Esophagus squamous epithelium (tissue), 5 donors: ENCODE results near the gene WDR37. TPM values are rescaled to one million over a fixed set of nuclear protein-coding genes. Genes with fewer than 3 reads are reported as not detected.

Experiments used
- DNase-seq: peaks from one replicate; lab custom pipeline; 2025; lab: John Stamatoyannopoulos, UW
- H3K27ac ChIP-seq, 4 donors: fragments of 200-600 bp; sonication (generic); one replicate each; pipeline ENCODE4 v1.5.1; 2016 to 2019; ENCODE audit warnings: mild to moderate bottlenecking in 1 of 4
- H3K27me3 ChIP-seq, 4 donors: fragments of 200-600 bp; sonication (generic); 1 replicate in 3 of 4; 2 replicates in 1 of 4; pipeline versions ENCODE4 v1.5.1 to v1.6.0; 2017 to 2021; ENCODE audit warnings: antibody characterized with exemption in 1 of 4
- H3K36me3 ChIP-seq, 3 donors: fragments of 200-600 bp; sonication (generic); one replicate each; pipeline ENCODE4 v1.5.1; 2016 to 2019
- H3K4me1 ChIP-seq, 3 donors: fragments of 200-600 bp; sonication (generic); one replicate each; pipeline ENCODE4 v1.5.1; 2017 to 2019
- H3K4me3 ChIP-seq, 4 donors: fragments of 200-600 bp; sonication (generic); 1 replicate in 3 of 4; 2 replicates in 1 of 4; pipeline ENCODE4 v1.5.1; 2016 to 2019; ENCODE audit warnings: mild to moderate bottlenecking in 2 of 4, moderate library complexity in 1 of 4
- H3K9me3 ChIP-seq, 3 donors: fragments of 200-600 bp; sonication (generic); one replicate each; pipeline ENCODE4 v1.5.1; 2016 to 2019
- CTCF ChIP-seq, 6 experiments: fragments of 450-650 bp in 4 of 6; fragments of 200-600 bp in 2 of 6; sonication (generic) in 2 of 6; IDR thresholded peaks; one replicate each; pipeline ENCODE4 v1.5.1; 2016 to 2019; ENCODE audit warnings: antibody characterized with exemption in 6 of 6, mild to moderate bottlenecking in 4 of 6, moderate library complexity in 4 of 6
- POLR2A ChIP-seq, 4 donors: fragments of 450-650 bp; IDR thresholded peaks; one replicate each; pipeline ENCODE4 v1.6.1; 2017; ENCODE audit warnings: antibody characterized with exemption in 4 of 4, mild to moderate bottlenecking in 4 of 4, moderate library complexity in 3 of 4
- WGBS, 2 donors: methylation state at CpG; one replicate each; pipeline ENCODE4 v1.1.5; 2018; 5-methylcytosine and 5-hydroxymethylcytosine counted together
- intact Hi-C: fragments of 100-400 bp; cut with DNase I; formaldehyde crosslinking; loops from one replicate; pipeline ENCODE4 v1.15.0; 2022
- total RNA-seq, 4 donors: library from RNA; depleted of rRNA; stranded (reverse); fragments of >200 nt; gene quantifications; one replicate each; pipeline ENCODE4 v1.1.0, GENCODE V29; 2016
- donor health status: DM: yes; HTN: yes; CAD: no.

Gene WDR37
- total RNA-seq, 4 donors from 2014 or later, result 7.5 to 17.2 (median 11.3) TPM

- intact Hi-C loops, result no loop called here
- Histone ChIP-seq H3K9me3 (no peaks in the 10 kb centered on the region), H3K36me3 (peaks cover 29 to 100% (median 54%) of the 10 kb centered on the region in 3 donors), H3K4me3 (no peak overlapping the region), H3K27me3 (no peaks in the 10 kb centered on the region), H3K27ac (no peak overlapping the region), H3K4me1 (no peaks in the 10 kb centered on the region)
- TF ChIP-seq CTCF (IDR thresholded peaks at IDR 0.05), result no peak
- no peak for TF ChIP-seq POLR2A (IDR thresholded peaks at IDR 0.05)
- 94 to 97% methylated on average over 6 to 12 of the region's 13 CpGs for WGBS, 2 donors
- no peak for DNase-seq
Observed at GRCh38 chr10:1126461-1126860, 70.3 kb downstream of the WDR37 start.

GRCh38 chr10:1127629-1128028 lies 71.4 kb downstream of the WDR37 start:
- 84 to 91% methylated on average over 13 to 15 of the region's 15 CpGs for WGBS, 2 donors
- Histone ChIP-seq H3K36me3 (peaks cover 31 to 98% (median 45%) of the 10 kb centered on the region in 3 donors), H3K4me1 (no peaks in the 10 kb centered on the region), H3K27ac (no peak overlapping the region), H3K4me3 (no peak overlapping the region), H3K9me3 (no peaks in the 10 kb centered on the region), H3K27me3 (no peaks in the 10 kb centered on the region)
- intact Hi-C loops, result no loop called here
- TF ChIP-seq CTCF (IDR thresholded peaks at IDR 0.05) (no peak), POLR2A (IDR thresholded peaks at IDR 0.05) (no peak)
- DNase-seq, result no peak

- no peak for DNase-seq
- intact Hi-C loops, result no loop called here
- WGBS, 2 donors, result 68 to 73% methylated on average over 2 of the region's 2 CpGs
- H3K9me3 ChIP-seq, result no peaks in the 10 kb centered on the region
- H3K36me3 ChIP-seq, result peaks cover 31 to 96% (median 45%) of the 10 kb centered on the region in 3 donors
- H3K27ac ChIP-seq, result no peak overlapping the region
- H3K27me3 ChIP-seq, result no peaks in the 10 kb centered on the region
- TF ChIP-seq CTCF (IDR thresholded peaks at IDR 0.05) (no peak), POLR2A (IDR thresholded peaks at IDR 0.05) (no peak)
- no peak overlapping the region for H3K4me3 ChIP-seq
- no peaks in the 10 kb centered on the region for H3K4me1 ChIP-seq
Observed at GRCh38 chr10:1128115-1128514, 71.9 kb downstream of the WDR37 start.

- H3K4me3 ChIP-seq, result no peak overlapping the region
- H3K36me3 ChIP-seq, result peaks cover 31 to 91% (median 45%) of the 10 kb centered on the region in 3 donors
- no peaks in the 10 kb centered on the region for H3K4me1 ChIP-seq
- no peak overlapping the region for H3K27ac ChIP-seq
- no peaks in the 10 kb centered on the region for H3K27me3 ChIP-seq
- 94 to 98% methylated on average over 13 of the region's 21 CpGs for WGBS, 2 donors
- intact Hi-C loops, result no loop called here
- DNase-seq, result no peak
- H3K9me3 ChIP-seq, result no peaks in the 10 kb centered on the region
- TF ChIP-seq CTCF (IDR thresholded peaks at IDR 0.05), result no peak
- TF ChIP-seq POLR2A (IDR thresholded peaks at IDR 0.05), result no peak
Observed at GRCh38 chr10:1128649-1129048, 72.5 kb downstream of the WDR37 start.

GRCh38 chr10:1130226-1130625 lies 74.0 kb downstream of the WDR37 start:
- H3K27me3 ChIP-seq, result no peaks in the 10 kb centered on the region
- intact Hi-C loops, result no loop called here
- no peaks in the 10 kb centered on the region for H3K9me3 ChIP-seq
- 92 to 100% methylated on average over 1 to 10 of the region's 10 CpGs for WGBS, 2 donors
- H3K4me3 ChIP-seq, result no peak overlapping the region
- H3K4me1 ChIP-seq, result no peaks in the 10 kb centered on the region
- H3K27ac ChIP-seq, result no peak overlapping the region
- TF ChIP-seq CTCF (IDR thresholded peaks at IDR 0.05) (no peak), POLR2A (IDR thresholded peaks at IDR 0.05) (no peak)
- H3K36me3 ChIP-seq, result peaks cover 27 to 75% (median 38%) of the 10 kb centered on the region in 3 donors
- no peak for DNase-seq
